ENCODE measurements around the gene ALDH1B1.

ALDH1B1 gene

GRCh38 chr9:38371495-38371894 is 21.0 kb upstream of the ALDH1B1 start:
- no peak for TF ChIP-seq REST (IDR thresholded peaks at IDR 0.05; ENCODE audit: insufficient read depth in 1 of 2, low read depth in 2 of 2, low read length in 2 of 2)
- no peak for TF ChIP-seq POLR2AphosphoS5 (IDR thresholded peaks at IDR 0.05; ENCODE audit: low read depth, low read length)
- no peak for TF ChIP-seq FOXP2 (optimal IDR thresholded peaks at IDR 0.05; ENCODE audit: borderline replicate concordance, extremely low read depth, extremely low read length, insufficient read depth)
- TF ChIP-seq TAF1 (IDR thresholded peaks at IDR 0.05; ENCODE audit: borderline replicate concordance, insufficient read depth, low read length): no peak
- no peak for TF ChIP-seq SIN3A (IDR thresholded peaks at IDR 0.05; ENCODE audit: borderline replicate concordance, insufficient read depth, low read length)

- no peak for TF ChIP-seq FOXP2 (optimal IDR thresholded peaks at IDR 0.05; ENCODE audit: borderline replicate concordance, extremely low read depth, extremely low read length, insufficient read depth)
- TF ChIP-seq SIN3A (IDR thresholded peaks at IDR 0.05; ENCODE audit: borderline replicate concordance, insufficient read depth, low read length): no peak
- TF ChIP-seq TAF1 (IDR thresholded peaks at IDR 0.05; ENCODE audit: borderline replicate concordance, insufficient read depth, low read length): no peak
- no peak for TF ChIP-seq POLR2AphosphoS5 (IDR thresholded peaks at IDR 0.05; ENCODE audit: low read depth, low read length)
- TF ChIP-seq REST (IDR thresholded peaks at IDR 0.05; ENCODE audit: insufficient read depth in 1 of 2, low read depth in 2 of 2, low read length in 2 of 2): no peak
Measured at GRCh38 chr9:38372762-38373619, 19.5 kb upstream of the ALDH1B1 start.

GRCh38 chr9:38373679-38374078 is 18.8 kb upstream of the ALDH1B1 start:
- TF ChIP-seq TAF1 (IDR thresholded peaks at IDR 0.05; ENCODE audit: borderline replicate concordance, insufficient read depth, low read length) (no peak), REST (IDR thresholded peaks at IDR 0.05; ENCODE audit: insufficient read depth in 1 of 2, low read depth in 2 of 2, low read length in 2 of 2) (no peak), POLR2AphosphoS5 (IDR thresholded peaks at IDR 0.05; ENCODE audit: low read depth, low read length) (no peak), SIN3A (IDR thresholded peaks at IDR 0.05; ENCODE audit: borderline replicate concordance, insufficient read depth, low read length) (no peak), FOXP2 (optimal IDR thresholded peaks at IDR 0.05; ENCODE audit: borderline replicate concordance, extremely low read depth, extremely low read length, insufficient read depth) (no peak)

GRCh38 chr9:38374847-38375571 is 17.5 kb upstream of the ALDH1B1 start:
- TF ChIP-seq POLR2AphosphoS5 (IDR thresholded peaks at IDR 0.05; ENCODE audit: low read depth, low read length) (no peak), TAF1 (IDR thresholded peaks at IDR 0.05; ENCODE audit: borderline replicate concordance, insufficient read depth, low read length) (no peak), REST (IDR thresholded peaks at IDR 0.05; ENCODE audit: insufficient read depth in 1 of 2, low read depth in 2 of 2, low read length in 2 of 2) (no peak), SIN3A (IDR thresholded peaks at IDR 0.05; ENCODE audit: borderline replicate concordance, insufficient read depth, low read length) (no peak), FOXP2 (optimal IDR thresholded peaks at IDR 0.05; ENCODE audit: borderline replicate concordance, extremely low read depth, extremely low read length, insufficient read depth) (no peak)

All from PFSK-1 (cell line).